GM23248 (cell line): ENCODE measurements around the gene AASDHPPT. TPM values are rescaled to one million over a fixed set of nuclear protein-coding genes. Genes with fewer than 3 reads are reported as not detected.

Source experiments
- DNase-seq: peaks from one replicate; pipeline ENCODE4 v3.0.0-alpha.2; 2015
- H2AFZ ChIP-seq: fragments of 200-600 bp; sonication (generic); 2 replicates; pipeline ENCODE4 v1.6.1; 2016; ENCODE audit warnings: antibody characterized with exemption
- H3F3A ChIP-seq: fragments of 200-600 bp; sonication (generic); 2 replicates; pipeline ENCODE4 v1.6.1; 2016; ENCODE audit warnings: mild to moderate bottlenecking, antibody characterized with exemption, mixed run types; ENCODE audit not compliant: insufficient read depth
- H3K27ac ChIP-seq: fragments of 200-600 bp; sonication (generic); 2 replicates; pipeline ENCODE4 v1.5.1; 2016; ENCODE audit warnings: mild to moderate bottlenecking
- H3K27me3 ChIP-seq: fragments of 200-600 bp; sonication (generic); replicated peaks from 2 replicates; pipeline ENCODE4 v1.6.1; 2016; ENCODE audit warnings: mild to moderate bottlenecking; ENCODE audit not compliant: insufficient read depth
- H3K36me3 ChIP-seq: fragments of 200-600 bp; sonication (generic); 2 replicates; pipeline ENCODE4 v1.6.1; 2016; ENCODE audit warnings: low read depth, mild to moderate bottlenecking
- H3K4me1 ChIP-seq: fragments of 200-600 bp; sonication (generic); 2 replicates; pipeline ENCODE4 v1.6.1; 2016; ENCODE audit warnings: mild to moderate bottlenecking; ENCODE audit not compliant: insufficient read depth
- H3K4me2 ChIP-seq: fragments of 200-600 bp; sonication (generic); one replicate; pipeline ENCODE4 v1.6.1; 2016; ENCODE audit warnings: mild to moderate bottlenecking; ENCODE audit not compliant: unreplicated experiment
- H3K4me3 ChIP-seq: fragments of 200-600 bp; sonication (generic); 2 replicates; pipeline ENCODE4 v1.5.1; 2016; ENCODE audit warnings: mild to moderate bottlenecking
- H3K79me2 ChIP-seq: fragments of 200-600 bp; sonication (generic); 2 replicates; pipeline ENCODE4 v1.6.1; 2016; ENCODE audit warnings: mild to moderate bottlenecking; ENCODE audit not compliant: insufficient read depth
- H3K9ac ChIP-seq: fragments of 200-600 bp; sonication (generic); 2 replicates; pipeline ENCODE4 v1.6.1; 2016; ENCODE audit warnings: mild to moderate bottlenecking
- H3K9me2 ChIP-seq: fragments of 200-600 bp; sonication (generic); 2 replicates; pipeline ENCODE4 v1.6.1; 2016; ENCODE audit warnings: mixed run types, mild to moderate bottlenecking, moderate library complexity; ENCODE audit not compliant: insufficient read depth
- H3K9me3 ChIP-seq: fragments of 200-600 bp; sonication (generic); one replicate; pipeline ENCODE4 v1.6.1; 2017; ENCODE audit warnings: low read depth
- H4K20me1 ChIP-seq: fragments of 200-600 bp; sonication (generic); 2 replicates; pipeline ENCODE4 v1.6.0; 2016; ENCODE audit not compliant: insufficient read depth
- EZH2 ChIP-seq: fragments of 200-600 bp; sonication (generic); IDR thresholded peaks from 2 replicates; pipeline ENCODE4 v1.6.1; 2018; ENCODE audit warnings: antibody characterized with exemption, mild to moderate bottlenecking; ENCODE audit not compliant: insufficient read depth, poor library complexity, severe bottlenecking
- EZH2phosphoT487 ChIP-seq: fragments of 200-600 bp; sonication (generic); IDR thresholded peaks from 2 replicates; pipeline ENCODE4 v1.6.1; 2018; ENCODE audit warnings: antibody characterized with exemption, moderate library complexity, mild to moderate bottlenecking, low read depth; ENCODE audit not compliant: insufficient read depth
- WGBS, 2 experiments: methylation state at CpG; one replicate each; pipeline ENCODE4 v1.1.6; 2015 to 2017; ENCODE audit warnings: low lambda C conversion rate in 2 of 2, low coverage in 1 of 2; ENCODE audit errors: missing lambda C conversion rate in 2 of 2; 5-methylcytosine and 5-hydroxymethylcytosine counted together
- in situ Hi-C: fragments of 300-500 bp; cut with MboI; formaldehyde crosslinking; loops from 2 replicates; pipeline ENCODE4 v1.15.0; 2020
- polyA plus RNA-seq: library from polyadenylated mRNA; unstranded; fragments of >200 nt; fragmentation: Nextera tagmentation; extraction: Ambion mirVana; gene quantifications from 2 replicates; pipeline ENCODE4 v1.2.1, GENCODE V29; 2016
- total RNA-seq: library from RNA; depleted of rRNA; stranded (reverse); fragments of >200 nt; shearing (Covaris generic); gene quantifications from 2 replicates; pipeline ENCODE4 v1.2.3, GENCODE V29; 2014

AASDHPPT gene
- total and polyA plus RNA-seq, 2 experiments from 2014 or later, result 45.9 to 49.5 TPM

DNA sequence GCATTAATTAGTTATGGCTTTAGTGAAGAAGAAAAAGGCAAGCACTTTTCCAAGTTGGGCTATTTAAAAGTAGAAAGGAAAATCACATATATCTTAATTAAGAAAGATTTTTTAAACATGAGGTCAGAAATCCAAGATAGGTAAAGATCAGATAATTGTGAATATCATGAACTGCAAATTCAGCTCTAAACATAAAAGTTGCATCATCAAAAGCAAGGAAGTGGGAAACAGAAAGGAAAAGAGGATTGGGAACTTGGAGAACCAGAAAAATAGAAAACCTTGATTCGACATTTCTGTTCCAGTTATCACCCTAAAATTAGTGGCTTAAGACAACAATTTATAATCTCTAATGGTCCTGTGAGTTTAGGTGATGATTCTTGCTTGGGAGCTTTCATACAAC is 17.8 kb upstream of the AASDHPPT start:
- H3K27ac ChIP-seq, result no peak overlapping the region
- in situ Hi-C loops, result no loop called here
- H3K4me1 ChIP-seq, result no peaks in the 10 kb centered on the region
- H3K9ac ChIP-seq, result no peak overlapping the region
- H3K4me2 ChIP-seq, result no peak overlapping the region
- no peaks in the 10 kb centered on the region for H3K9me2 ChIP-seq
- 92 to 96% methylated on average over 1 of the region's 1 CpG for WGBS, 2 experiments
- H2AFZ ChIP-seq, result no peak overlapping the region
- H4K20me1 ChIP-seq, result no peaks in the 10 kb centered on the region
- H3K36me3 ChIP-seq, result no peaks in the 10 kb centered on the region
- no peaks in the 10 kb centered on the region for H3K27me3 ChIP-seq
- TF ChIP-seq EZH2phosphoT487 (no peak), EZH2 (no peak)
- H3K9me3 ChIP-seq, result no peaks in the 10 kb centered on the region
- no peaks in the 10 kb centered on the region for H3F3A ChIP-seq
- DNase-seq, result no peak
- H3K79me2 ChIP-seq, result no peaks in the 10 kb centered on the region
- H3K4me3 ChIP-seq, result no peak overlapping the region

DNA sequence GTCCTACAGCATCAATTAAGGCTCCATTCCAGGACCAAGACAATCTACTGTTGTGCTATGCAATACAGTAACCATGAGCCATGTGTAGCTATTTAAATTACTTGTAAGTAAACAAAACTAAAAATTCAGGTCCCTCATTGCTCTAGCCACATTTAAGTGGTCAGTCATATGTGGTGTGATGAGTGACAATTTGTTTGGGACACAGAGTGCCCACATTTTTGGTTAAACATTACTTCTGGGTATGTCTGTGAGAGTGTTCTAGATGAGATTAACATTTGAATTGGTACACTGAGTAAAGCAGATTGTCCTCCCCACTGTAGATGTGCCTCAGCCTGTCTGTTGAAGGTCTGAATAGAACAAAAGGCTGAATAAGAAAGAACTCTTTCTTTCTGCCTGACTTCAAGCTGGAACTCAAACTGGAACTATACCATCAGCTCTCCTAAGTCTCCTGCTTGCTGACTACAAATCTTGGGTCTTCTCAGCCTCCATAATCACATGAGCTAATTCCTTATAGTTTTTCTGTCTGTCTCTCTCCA is 16.1 kb upstream of the AASDHPPT start:
- in situ Hi-C loops, result no loop called here
- TF ChIP-seq EZH2, result no peak
- TF ChIP-seq EZH2phosphoT487, result no peak
- no peaks in the 10 kb centered on the region for H3K9me2 ChIP-seq

DNA sequence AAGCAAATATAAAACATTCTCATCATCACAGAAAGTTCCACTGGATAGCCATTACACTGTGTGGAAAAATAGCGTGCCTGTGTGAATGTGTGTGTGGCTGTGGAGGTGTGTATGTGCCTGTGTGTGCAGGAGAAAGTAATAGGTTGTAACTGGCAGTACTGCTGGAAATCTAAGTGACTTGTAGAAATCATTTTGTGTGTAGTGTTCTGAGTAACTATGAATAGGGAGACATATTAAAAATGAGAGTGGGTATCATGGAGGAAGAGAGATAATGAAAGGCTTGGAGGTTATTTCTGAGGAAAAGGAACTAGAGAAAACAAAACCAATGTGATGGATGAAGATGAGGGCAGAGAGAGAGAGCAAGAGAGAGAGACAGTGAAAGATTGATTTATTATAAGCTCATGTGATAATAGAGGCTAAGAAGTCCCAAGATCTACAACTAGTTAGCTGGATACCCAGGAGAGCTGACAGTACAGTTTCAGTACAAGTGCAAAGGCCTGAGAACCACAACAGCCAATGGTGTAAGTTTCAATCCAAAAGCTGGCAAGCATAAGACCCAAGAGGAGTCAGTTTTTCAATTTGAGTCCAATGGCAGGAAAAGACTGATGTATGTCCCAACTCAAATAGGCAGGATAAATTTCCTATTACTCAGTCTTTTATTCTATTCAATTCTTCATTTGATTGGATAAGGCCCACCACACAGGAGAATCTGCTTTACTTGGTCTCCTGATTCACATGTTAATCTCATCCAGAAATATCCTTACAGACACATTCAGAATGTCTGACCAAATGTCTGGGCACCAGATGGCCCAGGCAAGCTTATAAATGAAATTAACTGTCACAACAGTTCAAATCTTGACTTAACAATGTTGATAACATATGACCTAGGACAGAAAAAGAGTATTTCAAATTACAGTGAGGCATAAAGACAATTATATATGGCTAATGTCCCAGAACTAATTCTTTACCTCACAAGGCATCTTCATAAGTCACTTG is 15.2 kb upstream of the AASDHPPT start:
- in situ Hi-C loops, result no loop called here
- no peak for TF ChIP-seq EZH2
- TF ChIP-seq EZH2phosphoT487, result no peak
- no peak overlapping the region for H3K27ac ChIP-seq

More for the DNA sequence above, 16.1 kb upstream of the AASDHPPT start:
- no peak for DNase-seq
- Histone ChIP-seq H3F3A (no peaks in the 10 kb centered on the region), H3K4me1 (no peaks in the 10 kb centered on the region), H3K27me3 (no peaks in the 10 kb centered on the region), H3K36me3 (no peaks in the 10 kb centered on the region), H3K9ac (no peak overlapping the region), H3K79me2 (no peaks in the 10 kb centered on the region), H4K20me1 (no peaks in the 10 kb centered on the region), H2AFZ (no peak overlapping the region), H3K4me3 (no peak overlapping the region), H3K9me3 (no peaks in the 10 kb centered on the region), H3K27ac (no peak overlapping the region), H3K4me2 (no peak overlapping the region)

GRCh38 chr11:106063009-106063408 is 14.5 kb upstream of the AASDHPPT start:
- DNase-seq, result no peak
- Histone ChIP-seq H3K27me3 (no peaks in the 10 kb centered on the region), H3K36me3 (no peaks in the 10 kb centered on the region), H3K79me2 (no peaks in the 10 kb centered on the region), H4K20me1 (no peaks in the 10 kb centered on the region), H3K4me3 (no peak overlapping the region), H3K4me2 (no peak overlapping the region), H2AFZ (no peak overlapping the region), H3K9me3 (no peaks in the 10 kb centered on the region), H3K9ac (no peak overlapping the region), H3K9me2 (no peaks in the 10 kb centered on the region), H3K27ac (no peak overlapping the region), H3K4me1 (no peaks in the 10 kb centered on the region), H3F3A (no peaks in the 10 kb centered on the region)
- in situ Hi-C loops, result no loop called here
- TF ChIP-seq EZH2 (no peak), EZH2phosphoT487 (no peak)

More for the DNA sequence above, 15.2 kb upstream of the AASDHPPT start:
- Histone ChIP-seq H3K9ac (no peak overlapping the region), H4K20me1 (no peaks in the 10 kb centered on the region), H2AFZ (no peak overlapping the region), H3K79me2 (no peaks in the 10 kb centered on the region), H3F3A (no peaks in the 10 kb centered on the region), H3K4me1 (no peaks in the 10 kb centered on the region), H3K9me2 (no peaks in the 10 kb centered on the region), H3K4me2 (no peak overlapping the region), H3K4me3 (no peak overlapping the region), H3K9me3 (no peaks in the 10 kb centered on the region), H3K36me3 (no peaks in the 10 kb centered on the region), H3K27me3 (no peaks in the 10 kb centered on the region)
- 81 to 83% methylated on average over 1 of the region's 1 CpG for WGBS, 2 experiments
- no peak for DNase-seq
